GM23338 (cell line): ENCODE measurements around the gene DGKH. TPM values are rescaled to one million over a fixed set of nuclear protein-coding genes. Genes with fewer than 3 reads are reported as not detected.

ENCODE experiments used
- polyA plus RNA-seq: library from polyadenylated mRNA; unstranded; fragments of >200 nt; fragmentation: Nextera tagmentation; extraction: Ambion mirVana; gene quantifications from 2 replicates; pipeline ENCODE4 v1.2.1, GENCODE V29; 2016
- small RNA-seq: library from RNA; depleted of rRNA; stranded (forward); fragments of <200 nt; gene quantifications from one replicate; pipeline ENCODE3, GENCODE V24; 2014; ENCODE audit warnings: low replicate concordance
- total RNA-seq: library from RNA; depleted of rRNA; stranded (reverse); fragments of >200 nt; shearing (Covaris generic); gene quantifications from 2 replicates; pipeline ENCODE4 v1.2.3, GENCODE V29; 2014; rRNA removed

DGKH gene
- total and polyA plus RNA-seq, 2 experiments from 2014 or later = 2.1 to 7.5 TPM

Small RNA genes lying within 50 kb of the gene (small RNA-seq; reads per million reads assigned to genes)
- not detected for gene RPS28P8

Other genes starting within 250 kb of the DGKH start
- 24.6 and 32.5 TPM in 2 replicates for gene VWA8, start 87.5 kb upstream of the DGKH start, total RNA-seq
- 4.7 and 6.3 TPM in 2 replicates for gene VWA8, start 87.5 kb upstream of the DGKH start, polyA plus RNA-seq
- 20.7 and 21.6 TPM in 2 replicates for gene AKAP11, start 223.5 kb downstream of the DGKH start, total RNA-seq
- 4.2 and 4.3 TPM in 2 replicates for gene AKAP11, start 223.5 kb downstream of the DGKH start, polyA plus RNA-seq